IPS-18a (cell line): Measurements from ENCODE around the gene C1QTNF3.
"Not testable (repeated sequence)": the region's sequence is repeated elsewhere in the genome, so short reads cannot be mapped to it uniquely, and the experiment has no call there.

Experiments
- H3K27ac ChIP-seq: one replicate; pipeline ENCODE4 v1.5.1; 2013; ENCODE audit warnings: low read length
- H3K27me3 ChIP-seq: one replicate; pipeline ENCODE4 v1.6.1; 2013; ENCODE audit warnings: mild to moderate bottlenecking, low read length; ENCODE audit not compliant: control insufficient read depth, insufficient read depth
- H3K36me3 ChIP-seq: one replicate; pipeline ENCODE4 v1.6.1; 2013; ENCODE audit warnings: low read depth, low read length; ENCODE audit not compliant: control insufficient read depth
- H3K4me1 ChIP-seq: one replicate; pipeline ENCODE4 v1.6.1; 2013; ENCODE audit warnings: low read depth, low read length; ENCODE audit not compliant: control insufficient read depth
- H3K4me3 ChIP-seq: one replicate; pipeline ENCODE4 v1.5.1; 2013; ENCODE audit warnings: low read length
- H3K9ac ChIP-seq: one replicate; pipeline ENCODE4 v1.6.1; 2013; ENCODE audit warnings: mild to moderate bottlenecking, low read length, moderate library complexity
- H3K9me3 ChIP-seq: one replicate; pipeline ENCODE4 v1.6.1; 2013; ENCODE audit warnings: low read depth, low read length; ENCODE audit not compliant: control insufficient read depth

The C1QTNF3 gene, protein sequence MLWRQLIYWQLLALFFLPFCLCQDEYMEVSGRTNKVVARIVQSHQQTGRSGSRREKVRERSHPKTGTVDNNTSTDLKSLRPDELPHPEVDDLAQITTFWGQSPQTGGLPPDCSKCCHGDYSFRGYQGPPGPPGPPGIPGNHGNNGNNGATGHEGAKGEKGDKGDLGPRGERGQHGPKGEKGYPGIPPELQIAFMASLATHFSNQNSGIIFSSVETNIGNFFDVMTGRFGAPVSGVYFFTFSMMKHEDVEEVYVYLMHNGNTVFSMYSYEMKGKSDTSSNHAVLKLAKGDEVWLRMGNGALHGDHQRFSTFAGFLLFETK

DNA sequence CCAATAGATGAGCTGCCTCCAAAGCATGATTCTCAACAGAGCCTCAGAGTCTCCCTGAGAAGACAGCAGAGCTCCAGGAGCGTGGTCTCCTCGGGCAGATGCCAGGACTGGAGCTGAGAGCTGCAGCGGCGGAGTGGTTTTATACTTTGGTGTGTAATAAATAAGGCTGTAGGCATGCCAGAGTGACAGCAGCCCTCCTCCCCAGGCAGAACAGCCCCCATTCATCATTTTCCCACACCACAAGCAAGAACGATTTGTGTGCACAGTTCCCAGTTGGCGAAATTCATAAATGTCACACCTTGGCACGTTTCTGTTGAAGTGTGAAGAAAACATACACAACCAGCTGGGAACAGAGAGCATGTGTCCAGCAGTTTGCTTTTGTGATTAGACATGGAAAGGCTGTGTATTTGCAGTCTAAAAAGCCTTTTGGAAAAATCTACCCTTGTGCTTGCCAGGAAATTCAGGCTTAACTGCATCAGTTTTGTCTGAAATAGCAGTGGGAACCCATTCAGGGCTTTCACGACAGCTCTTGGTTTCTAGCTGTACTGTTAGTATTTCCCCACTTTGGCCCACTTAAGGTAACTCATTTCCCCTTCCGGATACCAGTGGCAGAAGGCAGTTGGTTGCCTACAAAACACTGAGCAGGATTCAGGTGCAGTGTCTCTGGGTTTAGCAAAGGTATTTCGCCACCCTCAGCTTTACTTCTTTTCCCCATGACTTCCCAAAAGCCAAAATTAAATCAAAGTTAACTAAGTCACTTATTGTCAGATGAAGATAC lies at the start of gene C1QTNF3:
Gene C1QTNF3, minus strand, starts transcription at position 115 of the 778 bp plus-strand sequence. Its CDS starts 88 bp downstream, at position 27.
- no peak within 1 kb of the TSS for H3K27ac ChIP-seq
- H3K4me3 ChIP-seq = no peak within 1 kb of the TSS
- no peaks in the 10 kb centered on the region for H3K27me3 ChIP-seq
- no peak within 1 kb of the TSS for H3K9ac ChIP-seq
- no peaks in the 10 kb centered on the region for H3K9me3 ChIP-seq
- H3K4me1 ChIP-seq = peaks cover 4% of the 10 kb centered on the region
- no peaks in the 10 kb centered on the region for H3K36me3 ChIP-seq

GRCh38 chr5:34091039-34091438 lies 48.0 kb upstream of the C1QTNF3 start:
- H3K4me3 ChIP-seq, H3K36me3 ChIP-seq, H3K9me3 ChIP-seq, H3K4me1 ChIP-seq, H3K27me3 ChIP-seq, H3K27ac ChIP-seq, H3K9ac ChIP-seq: not testable (repeated sequence)

- H3K36me3 ChIP-seq, H3K9ac ChIP-seq, H3K27ac ChIP-seq, H3K4me1 ChIP-seq, H3K4me3 ChIP-seq, H3K9me3 ChIP-seq, H3K27me3 ChIP-seq: not testable (repeated sequence)
These were observed 46.8 kb upstream of the C1QTNF3 start for GRCh38 chr5:34089802-34090201.

DNA sequence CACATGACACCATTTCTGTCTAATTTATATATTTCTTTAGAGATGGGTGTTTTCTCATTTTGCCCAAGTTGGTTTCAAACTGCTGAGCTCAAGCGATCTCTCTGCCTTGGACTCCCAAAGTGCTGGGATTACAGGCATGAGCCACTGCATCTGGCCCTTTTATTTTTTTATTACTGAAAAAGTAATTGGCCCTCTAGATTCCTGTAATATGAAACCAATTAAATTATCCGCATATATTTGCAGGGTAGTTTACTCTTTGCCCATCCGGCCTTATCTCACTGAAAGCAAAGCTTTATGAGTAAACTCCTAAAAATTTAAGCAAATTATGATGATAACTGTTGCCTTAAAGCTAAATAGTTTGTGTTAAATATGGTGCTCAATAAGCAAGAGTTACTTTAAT lies 44.7 kb upstream of the C1QTNF3 start:
- H3K27me3 ChIP-seq, H3K9me3 ChIP-seq, H3K4me3 ChIP-seq, H3K4me1 ChIP-seq, H3K36me3 ChIP-seq, H3K9ac ChIP-seq, H3K27ac ChIP-seq: not testable (repeated sequence)

DNA sequence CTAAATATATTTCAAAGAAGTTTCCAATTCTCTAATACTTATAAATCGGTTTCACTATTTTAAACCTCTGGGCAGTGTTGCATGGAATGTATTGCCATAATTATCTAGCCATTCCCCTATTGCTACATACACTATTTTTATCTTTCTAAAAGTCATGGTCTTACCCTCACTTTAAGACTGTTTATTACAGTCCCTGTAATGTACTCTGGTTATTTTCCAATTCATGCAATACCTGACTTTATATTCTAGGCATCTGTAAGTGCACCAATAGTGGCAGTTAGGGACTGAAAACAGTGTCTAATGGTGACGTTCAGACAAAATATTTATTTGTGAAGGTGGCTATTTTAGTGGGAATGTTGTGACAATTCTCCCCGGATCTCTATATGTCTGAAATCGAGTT lies 40.9 kb upstream of the C1QTNF3 start:
- not testable (repeated sequence) for H3K27ac ChIP-seq, H3K4me1 ChIP-seq, H3K9ac ChIP-seq, H3K36me3 ChIP-seq, H3K27me3 ChIP-seq, H3K4me3 ChIP-seq, H3K9me3 ChIP-seq

GRCh38 chr5:34079505-34079904 lies 36.5 kb upstream of the C1QTNF3 start:
- not testable (repeated sequence) for H3K27ac ChIP-seq, H3K9me3 ChIP-seq, H3K36me3 ChIP-seq, H3K9ac ChIP-seq, H3K27me3 ChIP-seq, H3K4me3 ChIP-seq, H3K4me1 ChIP-seq

DNA sequence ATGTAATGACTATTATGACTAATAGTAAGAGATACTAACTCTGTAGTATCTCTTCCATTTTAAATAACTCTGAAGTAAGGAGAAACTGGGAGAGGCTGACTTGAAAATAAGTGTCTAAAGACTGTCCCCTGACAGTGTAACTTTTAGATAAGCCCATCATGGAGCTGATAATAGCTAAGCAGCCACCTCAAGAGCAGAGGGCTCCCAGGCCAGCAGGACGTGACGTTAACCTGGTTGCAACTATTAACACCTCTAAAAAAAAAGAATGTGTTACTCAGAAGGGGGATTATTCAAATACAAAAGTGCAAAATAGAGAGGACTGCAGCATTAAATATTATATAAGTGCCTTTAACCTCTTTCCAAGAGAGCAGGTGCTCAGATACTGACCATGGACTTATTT lies 34.6 kb upstream of the C1QTNF3 start:
- H3K4me1 ChIP-seq, H3K9ac ChIP-seq, H3K9me3 ChIP-seq, H3K36me3 ChIP-seq, H3K27ac ChIP-seq, H3K4me3 ChIP-seq, H3K27me3 ChIP-seq: not testable (repeated sequence)

- not testable (repeated sequence) for H3K36me3 ChIP-seq, H3K27ac ChIP-seq, H3K4me1 ChIP-seq, H3K27me3 ChIP-seq, H3K4me3 ChIP-seq, H3K9ac ChIP-seq, H3K9me3 ChIP-seq
These were observed 33.8 kb upstream of the C1QTNF3 start for GRCh38 chr5:34076719-34077364.

DNA sequence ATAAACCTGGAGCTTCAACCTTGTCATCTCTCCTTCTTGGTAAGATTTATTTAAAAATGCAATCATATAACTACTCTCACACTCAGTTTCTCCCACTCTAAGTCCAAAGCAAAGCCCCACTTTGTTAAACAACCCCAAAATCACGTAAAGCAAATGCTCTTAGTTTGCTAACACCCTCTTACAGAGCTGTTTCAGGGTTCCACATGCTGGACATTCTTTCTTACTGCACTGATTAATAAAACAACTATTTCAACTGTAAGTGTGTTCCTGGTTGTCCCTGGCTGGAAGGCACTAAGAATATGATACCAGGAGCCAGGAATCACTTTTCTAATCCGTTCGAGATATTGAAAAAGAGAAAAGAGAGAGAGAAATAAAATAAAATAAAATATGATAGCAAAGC lies 31.5 kb upstream of the C1QTNF3 start:
- H3K36me3 ChIP-seq, H3K27me3 ChIP-seq, H3K27ac ChIP-seq, H3K9me3 ChIP-seq, H3K4me3 ChIP-seq, H3K4me1 ChIP-seq, H3K9ac ChIP-seq: not testable (repeated sequence)

DNA sequence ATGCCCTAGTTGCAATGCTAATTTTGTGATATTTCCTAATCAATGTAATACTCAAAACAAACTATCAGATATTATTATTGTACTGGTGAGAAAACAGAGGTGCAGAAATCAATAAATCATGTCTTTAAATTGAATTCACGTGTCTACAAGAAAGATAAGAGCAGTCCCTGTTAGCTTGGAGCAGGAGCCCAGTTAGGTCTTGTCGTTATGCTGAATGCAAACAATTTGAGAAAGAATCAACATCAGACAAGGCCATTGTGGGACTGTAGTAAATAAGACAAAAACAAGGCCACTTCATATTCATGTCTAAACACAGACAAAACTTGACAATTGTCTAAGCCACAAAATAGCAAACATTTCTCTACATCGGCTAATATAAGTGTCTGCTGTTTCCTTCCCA lies 31.1 kb upstream of the C1QTNF3 start:
- not testable (repeated sequence) for H3K4me1 ChIP-seq, H3K27ac ChIP-seq, H3K9ac ChIP-seq, H3K36me3 ChIP-seq, H3K27me3 ChIP-seq, H3K9me3 ChIP-seq, H3K4me3 ChIP-seq

DNA sequence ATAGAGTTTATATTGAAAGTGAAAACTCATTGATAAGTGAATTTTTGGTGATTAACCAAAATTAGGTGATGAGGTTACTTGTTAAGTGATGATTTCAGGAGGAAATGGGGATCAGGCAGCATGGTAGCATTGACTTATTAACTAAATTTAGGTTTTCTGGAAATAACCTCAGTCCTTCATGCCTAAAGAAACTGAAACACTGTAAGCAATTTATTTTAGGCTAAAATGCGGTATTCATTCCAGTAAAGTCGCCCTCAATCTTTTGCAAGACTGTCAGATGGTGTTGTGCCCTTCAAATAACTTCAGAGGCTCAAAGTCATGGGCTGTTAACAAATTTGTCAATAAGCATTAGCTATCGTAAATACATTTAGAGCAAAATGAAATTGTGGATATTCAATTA lies 27.6 kb upstream of the C1QTNF3 start:
- not testable (repeated sequence) for H3K4me3 ChIP-seq, H3K36me3 ChIP-seq, H3K27me3 ChIP-seq, H3K27ac ChIP-seq, H3K9ac ChIP-seq, H3K4me1 ChIP-seq, H3K9me3 ChIP-seq

DNA sequence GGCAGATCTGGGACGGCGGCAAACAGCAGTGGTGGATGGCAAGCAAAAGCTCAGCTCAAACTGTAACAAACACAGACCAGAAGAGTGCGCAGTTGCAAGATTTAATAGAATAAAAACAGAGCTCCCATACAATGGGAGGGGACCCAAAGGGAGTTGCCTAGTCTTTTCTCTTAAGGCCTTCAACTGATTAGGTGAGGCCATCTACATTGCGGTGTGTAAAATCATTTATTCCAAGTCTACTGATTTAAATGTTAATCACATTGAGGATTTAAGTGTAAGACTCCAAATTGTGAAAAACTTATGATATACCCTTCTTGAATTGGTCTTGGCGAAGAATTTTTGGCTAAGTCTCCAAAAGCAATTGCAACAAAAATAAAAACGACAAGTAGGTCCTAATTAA lies 21.6 kb upstream of the C1QTNF3 start:
- H3K9ac ChIP-seq = no peak overlapping the region
- H3K9me3 ChIP-seq = peaks cover 8% of the 10 kb centered on the region
- H3K27ac ChIP-seq = no peak overlapping the region
- H3K36me3 ChIP-seq = no peaks in the 10 kb centered on the region
- H3K27me3 ChIP-seq = no peaks in the 10 kb centered on the region
- H3K4me1 ChIP-seq = no peaks in the 10 kb centered on the region
- no peak overlapping the region for H3K4me3 ChIP-seq
